WTC11 (cell line): Measurements from ENCODE around the gene TMIE. TPM values are rescaled to one million over a fixed set of nuclear protein-coding genes. Genes with fewer than 3 reads are reported as not detected.

Experiments
- ATAC-seq: fragments of 200-7000 bp; cut with Tn5 transposase; 2 replicates; pipeline ENCODE4 v1.10.0; 2021; ENCODE audit warnings: mild to moderate bottlenecking, moderate library complexity
- CTCF ChIA-PET: fragments of 300-600 bp; sonication (Branson Sonifier 250); formaldehyde crosslinking; loops from one replicate; lab custom pipeline; 2021; ENCODE audit warnings: antibody characterized with exemption; lab: Charles Lee
- POLR2A ChIA-PET: fragments of 350-600 bp; sonication (Branson Sonifier 250); formaldehyde crosslinking; loops from one replicate; lab custom pipeline; 2021; ENCODE audit warnings: antibody characterized with exemption; lab: Charles Lee
- DNase-seq: peaks from one replicate; pipeline ENCODE4 v3.0.0; 2021; ENCODE audit warnings: low spot score
- H3K27ac Mint-ChIP-seq: 2 replicates; pipeline ENCODE4 v1.8.0; 2021; ENCODE audit warnings: mixed read lengths
- H3K27me3 Mint-ChIP-seq: 2 replicates; pipeline ENCODE4 v1.8.0; 2021; ENCODE audit warnings: low read depth, mild to moderate bottlenecking, moderate library complexity, mixed read lengths
- H3K36me3 Mint-ChIP-seq: 2 replicates; pipeline ENCODE4 v1.8.0; 2021; ENCODE audit warnings: mixed read lengths
- H3K4me1 Mint-ChIP-seq: 2 replicates; pipeline ENCODE4 v1.8.0; 2022; ENCODE audit warnings: mixed read lengths
- H3K4me3 Mint-ChIP-seq: 2 replicates; pipeline ENCODE4 v1.8.0; 2021; ENCODE audit warnings: mild to moderate bottlenecking, moderate library complexity, mixed read lengths
- H3K9me3 Mint-ChIP-seq: 2 replicates; pipeline ENCODE4 v1.8.0; 2021; ENCODE audit warnings: mixed read lengths
- ARID4B ChIP-seq: sonication (generic); formaldehyde crosslinking; IDR thresholded peaks from 2 replicates; pipeline ENCODE4 v1.8.0; 2023; ENCODE audit warnings: missing genetic modification reagents, mild to moderate bottlenecking, borderline replicate concordance
- CREB1 ChIP-seq: sonication (generic); formaldehyde crosslinking; IDR thresholded peaks from 2 replicates; pipeline ENCODE4 v1.8.0; 2023; ENCODE audit warnings: mild to moderate bottlenecking, missing genetic modification reagents
- CREM ChIP-seq: sonication (generic); formaldehyde crosslinking; IDR thresholded peaks from 2 replicates; pipeline ENCODE4 v1.8.1; 2022; ENCODE audit warnings: mild to moderate bottlenecking, missing genetic modification reagents, moderate library complexity
- CTCF ChIP-seq: fragments of 200-600 bp; IDR thresholded peaks from 2 replicates; pipeline ENCODE4 v1.8.0; 2022; ENCODE audit warnings: antibody characterized with exemption
- EMX1 ChIP-seq: fragments of 250-450 bp; sonication (Bioruptor Pico); IDR thresholded peaks from 2 replicates; pipeline ENCODE4 v1.8.0; 2021; ENCODE audit warnings: mild to moderate bottlenecking
- FOXP4 ChIP-seq: sonication (generic); formaldehyde crosslinking; IDR thresholded peaks from 2 replicates; pipeline ENCODE4 v1.8.0; 2022; ENCODE audit warnings: mild to moderate bottlenecking, missing genetic modification reagents
- SMAD4 ChIP-seq: sonication (generic); formaldehyde crosslinking; IDR thresholded peaks from 2 replicates; pipeline ENCODE4 v1.8.0; 2022; ENCODE audit warnings: mild to moderate bottlenecking, missing genetic modification reagents
- TEAD1 ChIP-seq: sonication (generic); formaldehyde crosslinking; IDR thresholded peaks from 2 replicates; pipeline ENCODE4 v1.8.0; 2022; ENCODE audit warnings: mild to moderate bottlenecking, missing genetic modification reagents
- TP53 ChIP-seq: sonication (generic); formaldehyde crosslinking; IDR thresholded peaks from 2 replicates; pipeline ENCODE4 v1.8.1; 2023; ENCODE audit warnings: mild to moderate bottlenecking, missing genetic modification reagents
- ZSCAN18 ChIP-seq: fragments of 250-450 bp; sonication (Bioruptor Pico); IDR thresholded peaks from 2 replicates; pipeline ENCODE4 v2.1.2; 2022; ENCODE audit warnings: mild to moderate bottlenecking, moderate library complexity
- total RNA-seq: library from RNA; stranded (reverse); gene quantifications from 3 replicates; pipeline ENCODE4 v1.2.3, GENCODE V29; 2021

Gene TMIE
- total RNA-seq, 1 experiment from 2014 or later, result 0.57 TPM

- CTCF ChIA-PET, result interaction anchor here (0.7 to 1.3 kb wide), 6 partner anchors 10 to 219 kb away, joined by 3 to 13 read pairs (median 3); partner anchors contain the start of gene PRSS50
These were observed 3.9 kb downstream of the TMIE start for GRCh38 chr3:46705022-46705530.

More at GRCh38 chr3:46705022-46705530, 3.9 kb downstream of the TMIE start:
- H3K27ac Mint-ChIP-seq, result no peak overlapping the region
- peaks cover 29% of the 10 kb centered on the region for H3K27me3 Mint-ChIP-seq
- no peaks in the 10 kb centered on the region for H3K9me3 Mint-ChIP-seq
- POLR2A ChIA-PET, result no interaction called here
- peak; percentile 83 for DNase-seq
- no peaks in the 10 kb centered on the region for H3K36me3 Mint-ChIP-seq
- TF ChIP-seq EMX1 (no peak), ARID4B (CRISPR knock-in tag) (0 out of 2 replicates have a peak, but pooled peaks have one; percentile 39), ZSCAN18 (no peak), CTCF (peak; percentile 97), FOXP4 (no peak), SMAD4 (0 out of 2 replicates have a peak, but pooled peaks have one; percentile 12), TEAD1 (CRISPR knock-in tag) (0 out of 2 replicates have a peak, but pooled peaks have one; percentile 18), CREM (no peak), TP53 (CRISPR knock-in tag) (no peak), CREB1 (no peak)
- TF ChIP-seq, all 79 proteins: peak for 4
- ATAC-seq, result peak; percentile 78
- Mint-ChIP-seq H3K4me3 (no peak overlapping the region), H3K4me1 (peaks cover 11% of the 10 kb centered on the region)
